Activated CD8-positive, alpha-beta memory T cell treated with anti-CD3 and anti-CD28 coated beads for 1 hour (primary cell): ENCODE results near the gene CD37.
"Not testable (repeated sequence)": the region's sequence is repeated elsewhere in the genome, so short reads cannot be mapped to it uniquely, and the experiment has no call there.

Source experiments
- DNase-seq, 2 donors: peaks; one replicate each; pipeline ENCODE4 v3.0.0-alpha.2; 2020; ENCODE audit warnings: low read depth in 1 of 2; ENCODE audit errors: extremely low read depth in 1 of 2

CD37 gene

GRCh38 chr19:49335071-49335783 lies at the start of gene CD37:
CD37 (plus strand) TSS chr19:49335406; CDS start chr19:49335541, 135 bp downstream.
- DNase-seq = peak in 1 of 2 donors; percentile 45

- no peak for DNase-seq
Observed at GRCh38 chr19:49287141-49287770, 48.0 kb upstream of the CD37 start.

GRCh38 chr19:49288205-49288604 lies 47.0 kb upstream of the CD37 start:
- DNase-seq = not testable (repeated sequence)

- DNase-seq = not testable (repeated sequence)
Observed at GRCh38 chr19:49289286-49289685, 45.9 kb upstream of the CD37 start.

GRCh38 chr19:49290517-49290916 lies 44.7 kb upstream of the CD37 start:
- no peak for DNase-seq

GRCh38 chr19:49294401-49294800 lies 40.8 kb upstream of the CD37 start:
- no peak for DNase-seq

- no peak for DNase-seq
Observed at GRCh38 chr19:49295208-49295880, 39.9 kb upstream of the CD37 start.

- no peak for DNase-seq
Observed at GRCh38 chr19:49297403-49297802, 37.8 kb upstream of the CD37 start.

- DNase-seq = not testable (repeated sequence)
Observed at GRCh38 chr19:49298653-49299052, 36.6 kb upstream of the CD37 start.

GRCh38 chr19:49301165-49301865 lies 33.9 kb upstream of the CD37 start:
- DNase-seq = peak; percentile 44 to 73

GRCh38 chr19:49301866-49302252 lies 33.3 kb upstream of the CD37 start:
- DNase-seq = no peak

- not testable (repeated sequence) for DNase-seq
Observed at GRCh38 chr19:49306734-49307133, 28.5 kb upstream of the CD37 start.

GRCh38 chr19:49309087-49309486 lies 26.1 kb upstream of the CD37 start:
- DNase-seq = no peak

GRCh38 chr19:49315111-49315510 lies 20.1 kb upstream of the CD37 start:
- no peak for DNase-seq

- DNase-seq = no peak
Observed at GRCh38 chr19:49316284-49316683, 18.9 kb upstream of the CD37 start.

GRCh38 chr19:49318296-49318695 lies 16.9 kb upstream of the CD37 start:
- no peak for DNase-seq

GRCh38 chr19:49324801-49325576 lies 10.2 kb upstream of the CD37 start, which contains the start of gene SLC6A16:
SLC6A16 (minus strand) TSS chr19:49325191; CDS start chr19:49311347, 13,844 bp downstream.
- no peak for DNase-seq

- DNase-seq = not testable (repeated sequence)
Observed at GRCh38 chr19:49325756-49326155, 9.4 kb upstream of the CD37 start.

- no peak for DNase-seq
Observed at GRCh38 chr19:49326165-49326704, 9.0 kb upstream of the CD37 start.

GRCh38 chr19:49327878-49328544 lies 7.2 kb upstream of the CD37 start:
- peak in 1 of 2 donors; percentile 32 for DNase-seq
